Measurements from ENCODE around the gene C6orf132.

DNA sequence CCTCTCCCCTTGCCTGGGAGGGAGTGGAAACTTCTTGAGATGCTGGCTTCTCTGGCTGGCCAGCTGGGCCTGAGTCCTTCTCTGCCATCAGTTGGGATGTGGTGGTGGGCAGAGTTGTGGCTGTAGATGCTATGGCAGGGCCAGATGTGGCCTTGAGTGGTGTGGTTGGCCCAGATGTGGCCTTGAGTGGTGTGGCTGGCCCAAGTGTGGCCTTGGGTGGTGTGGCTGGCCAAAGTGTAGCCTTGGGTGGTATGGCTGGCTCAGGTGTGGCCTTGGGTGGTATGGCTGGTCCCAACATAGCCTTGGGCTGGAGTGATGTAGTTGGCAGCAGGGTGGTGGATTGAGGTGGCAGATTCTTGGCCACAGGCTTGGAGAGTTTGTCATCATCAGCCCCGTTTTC lies 36.7 kb downstream of the C6orf132 start:
- TF ChIP-seq CTCF (IDR thresholded peaks at IDR 0.05), result no peak
- TF ChIP-seq EP300 (IDR thresholded peaks at IDR 0.05), result no peak
- no peak for TF ChIP-seq POLR2A (IDR thresholded peaks at IDR 0.05)
- TF ChIP-seq POLR2AphosphoS5 (IDR thresholded peaks at IDR 0.05), result no peak

Measured in suprapubic skin (tissue), 4 donors.